ENCODE measurements around the gene TMEM69.

DNA sequence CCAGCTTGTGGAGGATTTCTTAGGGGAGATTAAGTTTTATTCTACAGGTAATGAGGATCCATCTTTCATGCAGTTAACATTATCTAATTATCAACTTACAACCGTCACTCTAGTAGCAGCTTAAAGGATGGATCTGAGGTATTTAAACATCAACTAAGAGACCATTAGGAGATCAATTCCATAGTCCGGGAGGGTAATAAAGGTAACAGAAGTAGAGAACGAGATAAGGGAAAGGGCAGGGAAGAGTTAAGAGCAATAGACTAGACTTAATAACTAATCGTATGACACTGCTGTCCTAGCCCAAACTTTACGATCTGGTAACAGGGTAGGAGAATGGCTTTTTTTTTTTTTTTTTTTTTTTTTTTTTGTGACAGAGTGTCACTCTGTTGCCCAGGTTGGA lies 44.7 kb upstream of the TMEM69 start:
- TF ChIP-seq, protein P1, sequence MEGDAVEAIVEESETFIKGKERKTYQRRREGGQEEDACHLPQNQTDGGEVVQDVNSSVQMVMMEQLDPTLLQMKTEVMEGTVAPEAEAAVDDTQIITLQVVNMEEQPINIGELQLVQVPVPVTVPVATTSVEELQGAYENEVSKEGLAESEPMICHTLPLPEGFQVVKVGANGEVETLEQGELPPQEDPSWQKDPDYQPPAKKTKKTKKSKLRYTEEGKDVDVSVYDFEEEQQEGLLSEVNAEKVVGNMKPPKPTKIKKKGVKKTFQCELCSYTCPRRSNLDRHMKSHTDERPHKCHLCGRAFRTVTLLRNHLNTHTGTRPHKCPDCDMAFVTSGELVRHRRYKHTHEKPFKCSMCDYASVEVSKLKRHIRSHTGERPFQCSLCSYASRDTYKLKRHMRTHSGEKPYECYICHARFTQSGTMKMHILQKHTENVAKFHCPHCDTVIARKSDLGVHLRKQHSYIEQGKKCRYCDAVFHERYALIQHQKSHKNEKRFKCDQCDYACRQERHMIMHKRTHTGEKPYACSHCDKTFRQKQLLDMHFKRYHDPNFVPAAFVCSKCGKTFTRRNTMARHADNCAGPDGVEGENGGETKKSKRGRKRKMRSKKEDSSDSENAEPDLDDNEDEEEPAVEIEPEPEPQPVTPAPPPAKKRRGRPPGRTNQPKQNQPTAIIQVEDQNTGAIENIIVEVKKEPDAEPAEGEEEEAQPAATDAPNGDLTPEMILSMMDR (IDR thresholded peaks at IDR 0.05 in 4 of 5, conservative IDR thresholded peaks at IDR 0.05 in 1 of 5), result no peak
- TF ChIP-seq POLR2A (IDR thresholded peaks at IDR 0.05), result no peak
